ENCODE data around the gene PLEKHM3.

Gene PLEKHM3

GRCh38 chr2:207892716-207893402 lies 132.5 kb downstream of the PLEKHM3 start:
- FAIRE-seq = no peak

GRCh38 chr2:207891086-207891844 lies 134.1 kb downstream of the PLEKHM3 start:
- no peak for FAIRE-seq

More at GRCh38 chr2:207892716-207893402, 132.5 kb downstream of the PLEKHM3 start:
- no peak for DNase-seq (ENCODE audit: low spot score)

GRCh38 chr2:207887500-207887899 lies 137.8 kb downstream of the PLEKHM3 start:
- DNase-seq (ENCODE audit: low spot score) (no peak), FAIRE-seq (no peak)

More at GRCh38 chr2:207891086-207891844, 134.1 kb downstream of the PLEKHM3 start:
- no peak for DNase-seq (ENCODE audit: low spot score)

GRCh38 chr2:207885010-207885409 lies 140.3 kb downstream of the PLEKHM3 start:
- no peak for DNase-seq (ENCODE audit: low spot score)
- no peak for FAIRE-seq

GRCh38 chr2:207884127-207884526 lies 141.2 kb downstream of the PLEKHM3 start:
- FAIRE-seq (no peak), DNase-seq (ENCODE audit: low spot score) (no peak)

- FAIRE-seq (no peak), DNase-seq (ENCODE audit: low spot score) (no peak)
These were observed 142.1 kb downstream of the PLEKHM3 start for GRCh38 chr2:207883002-207883780.

GRCh38 chr2:207881902-207882301 lies 143.4 kb downstream of the PLEKHM3 start:
- no peak for DNase-seq (ENCODE audit: low spot score)
- FAIRE-seq = no peak

- DNase-seq (ENCODE audit: low spot score) (peak; percentile 13), FAIRE-seq (no peak)
These were observed 145.8 kb downstream of the PLEKHM3 start for GRCh38 chr2:207879536-207879935.

GRCh38 chr2:207876842-207877535 lies 148.3 kb downstream of the PLEKHM3 start:
- no peak for DNase-seq (ENCODE audit: low spot score)
- no peak for FAIRE-seq

- FAIRE-seq (no peak), DNase-seq (ENCODE audit: low spot score) (no peak)
These were observed 149.7 kb downstream of the PLEKHM3 start for GRCh38 chr2:207875473-207876212.

- DNase-seq (ENCODE audit: low spot score) = no peak
- FAIRE-seq = no peak
These were observed 151.5 kb downstream of the PLEKHM3 start for GRCh38 chr2:207873794-207874193.

GRCh38 chr2:207871911-207872310 lies 153.4 kb downstream of the PLEKHM3 start:
- DNase-seq (ENCODE audit: low spot score) (no peak), FAIRE-seq (no peak)

- no peak for DNase-seq (ENCODE audit: low spot score)
- FAIRE-seq = no peak
These were observed 153.8 kb downstream of the PLEKHM3 start for GRCh38 chr2:207871506-207871905.

- no peak for DNase-seq (ENCODE audit: low spot score)
- no peak for FAIRE-seq
These were observed 154.5 kb downstream of the PLEKHM3 start for GRCh38 chr2:207870814-207871213.

GRCh38 chr2:207869784-207870778 lies 155.2 kb downstream of the PLEKHM3 start:
- FAIRE-seq (no peak), DNase-seq (ENCODE audit: low spot score) (peak; percentile 22)

- peak; percentile 46 for FAIRE-seq
- no peak for DNase-seq (ENCODE audit: low spot score)
These were observed 156.3 kb downstream of the PLEKHM3 start for GRCh38 chr2:207868855-207869596.

- FAIRE-seq = no peak
- no peak for DNase-seq (ENCODE audit: low spot score)
These were observed 157.4 kb downstream of the PLEKHM3 start for GRCh38 chr2:207867905-207868304.

GRCh38 chr2:207867056-207867455 lies 158.3 kb downstream of the PLEKHM3 start:
- FAIRE-seq = no peak
- DNase-seq (ENCODE audit: low spot score) = no peak

GRCh38 chr2:207865210-207865609 lies 160.1 kb downstream of the PLEKHM3 start:
- FAIRE-seq (no peak), DNase-seq (ENCODE audit: low spot score) (no peak)
